OCI-LY1 (cell line): ENCODE results near the gene SLC9A9.

ENCODE experiments used
- CTCF ChIP-seq: fragments of 200-600 bp; sonication (generic), shearing (Covaris generic); IDR thresholded peaks from 2 replicates; pipeline ENCODE4 v1.5.1; 2017; ENCODE audit warnings: mild to moderate bottlenecking, antibody characterized with exemption, low read length, moderate library complexity, mixed read lengths
- EZH2 ChIP-seq: fragments of 200-600 bp; sonication (generic), shearing (Covaris generic); IDR thresholded peaks from 2 replicates; pipeline ENCODE4 v1.8.0; 2017; ENCODE audit warnings: borderline replicate concordance, mixed run types, mild to moderate bottlenecking, antibody characterized with exemption, low read length, moderate library complexity, mixed read lengths

GRCh38 chr3:143584474-143584873 is 263.8 kb downstream of the SLC9A9 start:
- TF ChIP-seq CTCF, result no peak
- TF ChIP-seq EZH2, result no peak
